ENCODE results near the gene LVRN. TPM values are rescaled to one million over a fixed set of nuclear protein-coding genes. Genes with fewer than 3 reads are reported as not detected.
A peak's percentile ranks its signal among the peaks of the same experiment; 100 is the strongest.

The LVRN gene
- total RNA-seq, 1 experiment from 2014 or later, result 0.09 TPM

- no peak overlapping the region for H2BK20ac ChIP-seq (ENCODE audit: low read depth, low read length, poor library complexity, severe bottlenecking)
- no peaks in the 10 kb centered on the region for H3K9me3 ChIP-seq (ENCODE audit: control insufficient read depth, low read depth, low read length)
- Mint-ChIP-seq H3K9me3 (no peaks in the 10 kb centered on the region; a peak in 1 of 5 replicates), H3K4me3 (peak overlapping the region in 1 of 2 experiments; percentile 38; a peak in 2 of 5 replicates), H3K27ac (no peak overlapping the region), H3K36me3 (ENCODE audit: insufficient read depth in 1 of 3, low read depth in 3 of 3) (no peaks in the 10 kb centered on the region), H3K27me3 (ENCODE audit: low read depth) (peaks cover 9% of the 10 kb centered on the region), H3K4me1 (0 out of 4 replicates have a peak, but pooled peaks cover 0 to 3% of the 10 kb centered on the region in 2 experiments)
- H3K4me2 ChIP-seq (ENCODE audit: insufficient read depth, insufficient read length, low read length), result peak overlapping the region; percentile 83
- no peak overlapping the region for H2BK120ac ChIP-seq (ENCODE audit: low read depth, low read length, poor library complexity, severe bottlenecking)
- H3K4me1 ChIP-seq (ENCODE audit: insufficient read depth, low read length), result no peaks in the 10 kb centered on the region
- no peak overlapping the region for H3K4ac ChIP-seq (ENCODE audit: low read depth, low read length)
- H2BK15ac ChIP-seq (ENCODE audit: low read depth, low read length), result no peak overlapping the region
- no peak overlapping the region for H3K9ac ChIP-seq (ENCODE audit: extremely low read depth, insufficient read length, low read length)
- H3K23ac ChIP-seq (ENCODE audit: insufficient read length, low read depth, low read length), result no peak overlapping the region
- no peak for DNase-seq
- H3K79me1 ChIP-seq (ENCODE audit: insufficient read depth, low read depth, low read length, poor library complexity, severe bottlenecking), result no peaks in the 10 kb centered on the region
- H4K91ac ChIP-seq (ENCODE audit: insufficient read length, low read depth, low read length), result no peak overlapping the region
- no peaks in the 10 kb centered on the region for H4K20me1 ChIP-seq (ENCODE audit: control insufficient read depth, insufficient read depth, insufficient read length)
- H3K79me2 ChIP-seq (ENCODE audit: insufficient read depth, low read length), result no peaks in the 10 kb centered on the region
- no peak overlapping the region for H2AK5ac ChIP-seq (ENCODE audit: insufficient read length, low read length)
- H4K5ac ChIP-seq (ENCODE audit: insufficient read length, low read depth, low read length), result no peak overlapping the region
- no peak overlapping the region for H2BK12ac ChIP-seq (ENCODE audit: insufficient read length, low read depth, low read length)
- peaks cover 5% of the 10 kb centered on the region for H3K23me2 ChIP-seq (ENCODE audit: insufficient read length, low read depth, low read length, poor library complexity, severe bottlenecking)
- TF ChIP-seq, protein P1, sequence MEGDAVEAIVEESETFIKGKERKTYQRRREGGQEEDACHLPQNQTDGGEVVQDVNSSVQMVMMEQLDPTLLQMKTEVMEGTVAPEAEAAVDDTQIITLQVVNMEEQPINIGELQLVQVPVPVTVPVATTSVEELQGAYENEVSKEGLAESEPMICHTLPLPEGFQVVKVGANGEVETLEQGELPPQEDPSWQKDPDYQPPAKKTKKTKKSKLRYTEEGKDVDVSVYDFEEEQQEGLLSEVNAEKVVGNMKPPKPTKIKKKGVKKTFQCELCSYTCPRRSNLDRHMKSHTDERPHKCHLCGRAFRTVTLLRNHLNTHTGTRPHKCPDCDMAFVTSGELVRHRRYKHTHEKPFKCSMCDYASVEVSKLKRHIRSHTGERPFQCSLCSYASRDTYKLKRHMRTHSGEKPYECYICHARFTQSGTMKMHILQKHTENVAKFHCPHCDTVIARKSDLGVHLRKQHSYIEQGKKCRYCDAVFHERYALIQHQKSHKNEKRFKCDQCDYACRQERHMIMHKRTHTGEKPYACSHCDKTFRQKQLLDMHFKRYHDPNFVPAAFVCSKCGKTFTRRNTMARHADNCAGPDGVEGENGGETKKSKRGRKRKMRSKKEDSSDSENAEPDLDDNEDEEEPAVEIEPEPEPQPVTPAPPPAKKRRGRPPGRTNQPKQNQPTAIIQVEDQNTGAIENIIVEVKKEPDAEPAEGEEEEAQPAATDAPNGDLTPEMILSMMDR (conservative IDR thresholded peaks at IDR 0.05), result no peak
- peak overlapping the region; percentile 52 for H2AFZ ChIP-seq (ENCODE audit: low read length)
- H3T11ph ChIP-seq (ENCODE audit: low read length), result no peak overlapping the region
- H3K18ac ChIP-seq (ENCODE audit: insufficient read length, low read depth, low read length), result no peak overlapping the region
- H3K56ac ChIP-seq (ENCODE audit: insufficient read length, low read depth, low read length), result no peak overlapping the region
- peaks cover 38% of the 10 kb centered on the region for H3K27me3 ChIP-seq (ENCODE audit: insufficient read depth, low read length)
- no peak overlapping the region for H3K27ac ChIP-seq (ENCODE audit: insufficient read length, low read depth, low read length)
- no CpG with 5 or more reads among the region's 17 CpGs for WGBS (ENCODE audit: extremely low coverage, insufficient read length, low lambda C conversion rate)
- no peak overlapping the region for H3K14ac ChIP-seq (ENCODE audit: insufficient read depth, low read length)
- no peak overlapping the region for H2BK5ac ChIP-seq (ENCODE audit: insufficient read length, low read length)
- no peak overlapping the region for H4K8ac ChIP-seq (replicated peaks; ENCODE audit: insufficient read length, low read depth, low read length)
Observed at GRCh38 chr5:115963566-115963965, 1.3 kb downstream of the LVRN start.

Measured in H9 (cell line).